Stimulated activated CD8-positive, alpha-beta memory T cell treated with anti-CD3 and anti-CD28 coated beads, Interleukin-15, amount 100 ng/mL, for 4 hours (primary cell): Measurements from ENCODE around the gene TUBGCP3.
"Not testable (repeated sequence)": the region's sequence is repeated elsewhere in the genome, so short reads cannot be mapped to it uniquely, and the experiment has no call there.

Experiments used
- DNase-seq, 2 donors: peaks; one replicate each; pipeline ENCODE4 v3.0.0-alpha.2; 2020; ENCODE audit warnings: low read depth in 2 of 2

Gene TUBGCP3

DNA sequence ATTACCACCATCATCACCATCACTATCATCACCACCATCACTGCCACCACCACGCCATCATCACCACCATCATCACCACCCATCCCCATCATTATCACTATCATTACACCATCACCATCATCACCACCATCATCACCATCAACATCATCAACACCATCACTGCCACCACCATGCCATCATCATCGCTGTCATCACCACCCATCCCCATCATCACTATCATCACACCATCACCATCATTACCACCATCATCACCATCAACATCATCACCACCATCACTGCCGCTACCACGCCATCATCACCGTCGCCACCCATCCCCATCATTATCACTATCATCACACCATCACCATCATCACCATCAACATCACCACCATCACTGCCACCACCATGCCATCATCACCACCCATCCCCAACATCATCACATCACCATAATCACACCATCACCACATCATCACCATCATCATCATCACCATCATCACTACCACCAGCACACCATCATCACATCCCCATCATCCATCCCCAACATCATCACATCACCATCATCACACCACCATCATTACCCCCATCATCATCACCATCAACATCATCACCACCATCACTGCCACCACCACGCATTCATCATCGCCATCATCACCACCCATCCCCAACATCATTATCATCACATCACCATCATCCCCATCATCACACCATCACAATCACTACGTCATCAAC, 61.7 kb downstream of the TUBGCP3 start:
- DNase-seq, result no peak

DNA sequence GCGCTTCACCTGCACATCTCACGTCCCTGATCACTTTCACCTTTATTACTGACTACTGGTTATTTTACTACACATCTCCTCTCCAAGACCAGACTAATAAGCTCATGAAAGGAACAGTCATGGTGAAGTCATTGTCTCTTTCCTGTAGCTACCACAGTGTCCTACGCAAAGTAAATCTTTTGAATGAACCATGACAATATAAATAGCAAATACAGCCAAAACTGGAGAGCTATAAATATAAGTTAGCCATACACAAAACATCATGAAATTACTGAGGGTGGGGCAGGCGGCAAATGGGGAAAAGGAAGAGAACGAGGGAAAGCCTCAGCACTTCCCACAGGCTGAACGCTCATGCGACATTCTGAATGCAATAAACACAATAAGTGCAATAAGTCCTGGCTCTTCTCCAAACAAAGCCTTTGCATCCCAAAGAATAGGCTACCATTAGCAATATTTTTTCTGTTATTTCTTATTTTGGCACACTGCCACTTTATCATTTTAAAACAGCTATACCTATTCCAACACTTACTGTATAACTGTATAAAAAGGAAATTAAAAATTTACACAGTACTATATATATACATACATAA, 62.5 kb downstream of the TUBGCP3 start:
- no peak for DNase-seq

DNA sequence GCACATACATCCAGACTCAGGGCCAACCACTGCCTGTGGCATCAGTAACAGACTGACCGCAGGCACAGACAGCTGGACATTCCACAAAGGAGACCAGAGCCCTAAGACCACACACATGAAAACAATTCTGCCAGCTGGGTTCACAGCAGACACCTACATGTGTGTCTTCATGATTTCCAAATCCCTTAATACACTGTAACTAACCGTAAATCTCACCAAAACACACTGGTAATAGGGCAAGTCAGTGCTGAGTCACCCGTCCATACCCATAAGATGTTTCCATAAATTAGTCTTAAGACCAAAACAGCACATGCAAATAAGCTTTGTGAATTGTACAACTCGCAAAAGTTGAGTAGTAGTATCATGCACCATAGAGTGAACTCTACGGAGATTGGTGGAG, 65.4 kb downstream of the TUBGCP3 start:
- no peak for DNase-seq

GRCh38 chr13:112521073-112521685, 66.8 kb downstream of the TUBGCP3 start:
- no peak for DNase-seq

- no peak for DNase-seq
Measured at GRCh38 chr13:112519517-112520060, 68.4 kb downstream of the TUBGCP3 start.

- DNase-seq, result no peak
Measured at GRCh38 chr13:112516218-112516617, 71.7 kb downstream of the TUBGCP3 start.

DNA sequence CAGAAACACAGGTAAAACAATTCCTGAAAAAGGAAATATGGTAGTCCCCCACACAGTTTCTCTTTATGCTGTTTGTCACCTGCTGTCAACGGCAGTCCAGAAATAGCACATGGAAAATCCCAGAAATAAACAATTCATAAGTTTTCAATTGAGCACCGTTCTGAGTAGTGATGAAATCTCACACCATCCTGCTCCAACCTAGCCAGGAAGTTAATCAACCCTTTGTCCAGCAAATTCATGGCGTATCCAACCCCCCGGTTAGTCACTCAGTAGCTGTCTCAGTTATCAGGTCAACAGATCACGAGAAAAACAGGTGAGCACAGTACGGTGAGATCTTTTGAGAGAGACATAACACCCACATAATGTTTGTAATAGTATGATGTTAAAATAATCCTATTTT, 74.2 kb downstream of the TUBGCP3 start:
- no peak for DNase-seq

GRCh38 chr13:112510987-112511685, 76.8 kb downstream of the TUBGCP3 start:
- DNase-seq, result no peak

DNA sequence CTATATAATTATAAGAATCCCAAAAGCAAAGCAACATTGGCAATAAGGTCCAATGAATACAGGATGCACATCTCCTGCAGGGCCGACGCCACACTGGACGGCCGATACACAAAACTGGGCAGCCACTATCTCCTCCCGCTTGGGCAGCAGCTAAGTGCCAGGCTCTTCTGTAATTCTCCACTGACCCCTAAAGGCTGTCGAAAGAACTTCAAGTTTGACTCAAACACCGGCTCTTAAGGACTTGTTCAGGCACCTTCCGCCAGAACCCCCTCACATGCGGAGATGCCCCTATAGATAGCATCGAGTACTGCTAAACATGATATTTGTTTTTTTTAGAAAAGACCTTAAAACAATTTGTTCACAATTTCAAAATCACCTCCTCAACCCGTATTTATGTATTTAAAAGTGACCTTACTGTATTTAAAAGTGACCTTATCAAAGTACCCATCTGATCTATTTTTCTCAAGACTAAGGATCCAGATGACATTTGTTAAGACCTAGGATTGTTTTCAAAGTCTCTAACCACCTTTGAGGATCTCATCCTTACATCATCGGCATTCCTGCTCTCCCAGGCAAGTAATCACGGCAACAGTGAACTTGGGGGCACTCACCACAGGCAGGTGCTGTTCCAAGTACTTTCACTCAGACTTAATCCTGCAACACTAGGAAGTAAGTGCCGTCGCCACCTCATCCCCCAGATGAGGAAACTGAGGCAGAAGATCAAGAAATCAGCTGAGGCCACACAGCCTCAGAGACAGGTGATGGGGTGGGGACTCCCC, 77.8 kb downstream of the TUBGCP3 start:
- DNase-seq, result no peak

DNA sequence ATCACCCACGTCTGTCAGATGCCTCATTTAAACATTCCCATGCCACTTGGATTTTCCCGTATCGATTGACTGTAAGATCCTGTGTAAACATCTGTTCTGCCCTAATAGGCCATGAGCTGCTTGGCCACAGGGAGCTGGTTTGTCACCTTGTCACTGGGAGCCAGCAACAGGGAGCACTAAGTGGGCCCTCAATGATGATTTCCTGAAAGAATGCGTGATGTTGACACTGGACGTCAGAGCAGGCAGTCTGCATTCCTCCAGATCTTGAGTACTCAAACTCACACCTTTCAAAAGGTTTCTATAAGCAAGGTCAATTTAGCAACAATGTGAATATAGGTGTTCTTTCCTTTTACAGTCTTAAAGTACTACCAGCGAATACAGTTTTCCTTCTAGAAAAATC, 78.8 kb downstream of the TUBGCP3 start:
- no peak for DNase-seq

GRCh38 chr13:112506046-112506445, 81.9 kb downstream of the TUBGCP3 start:
- DNase-seq, result no peak

DNA sequence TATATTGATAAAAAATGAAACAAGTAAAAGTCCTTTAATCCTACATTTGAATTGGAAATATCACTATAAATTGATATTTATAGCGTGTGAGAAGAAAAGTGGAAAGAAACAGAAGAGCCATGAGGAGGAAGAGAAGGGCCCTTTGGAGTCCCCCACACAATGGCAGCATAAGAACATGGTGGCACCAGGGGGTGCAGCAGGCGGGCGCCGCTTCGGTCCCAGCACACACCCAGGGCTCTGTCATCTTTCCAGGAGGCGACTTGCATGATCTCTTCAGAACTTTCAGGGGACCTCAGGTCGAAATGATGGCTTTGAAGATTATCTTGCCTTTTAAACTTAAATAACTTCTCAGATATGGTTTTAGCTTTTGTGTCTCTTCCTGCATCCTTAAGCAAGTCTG, 91.8 kb downstream of the TUBGCP3 start:
- DNase-seq, result no peak

DNA sequence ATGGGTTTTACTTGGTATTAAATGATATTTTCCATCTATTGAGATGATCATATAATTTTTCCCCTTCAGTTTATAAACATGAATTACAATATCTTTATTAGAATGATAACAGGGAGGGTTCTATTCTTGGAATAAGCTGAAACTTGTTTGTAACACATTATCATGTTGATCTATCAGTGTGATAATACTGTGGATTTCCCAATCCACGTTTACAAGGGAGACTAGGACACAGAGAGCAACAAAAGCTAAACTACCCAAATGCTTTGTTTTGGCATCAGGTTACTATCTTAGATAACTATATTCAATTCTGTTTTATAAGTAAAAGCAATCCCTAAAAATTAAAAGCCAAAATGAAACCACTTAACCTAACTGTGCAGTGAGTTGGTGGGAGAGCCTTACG, 92.5 kb downstream of the TUBGCP3 start:
- DNase-seq, result no peak

- DNase-seq, result no peak
Measured at GRCh38 chr13:112489199-112489598, 98.8 kb downstream of the TUBGCP3 start.

- not testable (repeated sequence) for DNase-seq
Measured at GRCh38 chr13:112488343-112489050, 99.5 kb downstream of the TUBGCP3 start.

DNA sequence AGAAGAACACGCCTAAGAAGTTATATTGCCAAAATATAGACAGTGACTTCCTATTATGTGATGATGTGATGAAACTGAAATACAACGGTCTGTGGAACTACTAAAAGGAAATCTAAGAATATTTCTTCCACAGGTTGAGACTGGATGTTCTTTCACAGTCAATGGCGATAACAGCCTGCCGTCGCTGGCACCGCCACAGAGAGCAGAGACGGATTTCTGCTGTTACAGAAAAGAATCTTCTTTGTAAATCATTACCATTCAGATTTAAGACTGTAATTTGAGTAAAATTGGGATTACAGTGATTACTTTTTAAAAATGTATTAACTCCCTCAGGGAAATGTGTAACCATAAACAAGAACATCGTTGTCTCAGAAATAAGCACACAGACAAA, 100.8 kb downstream of the TUBGCP3 start:
- no peak for DNase-seq

GRCh38 chr13:112486386-112487126, 101.4 kb downstream of the TUBGCP3 start:
- no peak for DNase-seq

GRCh38 chr13:112485814-112486213, 102.1 kb downstream of the TUBGCP3 start:
- not testable (repeated sequence) for DNase-seq

- no peak for DNase-seq
Measured at GRCh38 chr13:112483299-112483698, 104.7 kb downstream of the TUBGCP3 start.

DNA sequence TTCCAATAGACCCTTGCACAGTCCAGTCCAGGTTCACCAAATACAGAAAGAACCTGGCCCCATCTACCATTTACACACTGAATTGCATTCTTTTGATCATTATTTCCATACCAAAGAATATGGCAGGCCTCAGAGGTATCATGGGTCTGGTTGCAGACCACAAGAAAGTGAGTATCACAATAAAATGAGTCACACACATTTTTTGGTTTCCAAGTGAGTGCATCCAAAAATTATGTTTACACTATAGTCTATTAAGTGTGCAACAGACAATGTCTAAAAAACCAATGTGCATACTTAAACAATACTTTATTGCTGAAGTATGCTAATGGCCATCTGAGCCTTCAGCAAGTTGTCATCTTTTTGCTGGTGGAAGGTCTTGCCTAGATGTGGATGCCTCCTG, 106.5 kb downstream of the TUBGCP3 start:
- no peak for DNase-seq
